Upper lobe of right lung (tissue), 1 donor: ENCODE measurements around the gene CDSN. TPM values are rescaled to one million over a fixed set of nuclear protein-coding genes. Genes with fewer than 3 reads are reported as not detected.

Experiments
- ATAC-seq: fragments of 200-7000 bp; cut with Tn5 transposase; one replicate; pipeline ENCODE4 v1.9.1; 2020; ENCODE audit warnings: mild to moderate bottlenecking, moderate library complexity
- DNase-seq: peaks from one replicate; pipeline ENCODE4 v3.0.0-alpha.2; 2020
- H3K27ac ChIP-seq: fragments of 200-600 bp; one replicate; pipeline ENCODE4 v1.8.0; 2022
- H3K27me3 ChIP-seq: fragments of 200-600 bp; one replicate; pipeline ENCODE4 v1.8.0; 2022; ENCODE audit warnings: mild to moderate bottlenecking
- H3K36me3 ChIP-seq: fragments of 200-600 bp; one replicate; pipeline ENCODE4 v1.8.0; 2022
- H3K4me1 ChIP-seq: fragments of 200-600 bp; one replicate; pipeline ENCODE4 v1.8.0; 2022
- H3K4me3 ChIP-seq: fragments of 200-600 bp; one replicate; pipeline ENCODE4 v1.8.0; 2022; ENCODE audit warnings: mild to moderate bottlenecking
- H3K9me3 ChIP-seq: fragments of 200-600 bp; one replicate; pipeline ENCODE4 v1.8.0; 2022
- CTCF ChIP-seq: fragments of 200-600 bp; IDR thresholded peaks from one replicate; pipeline ENCODE4 v1.8.0; 2022; ENCODE audit warnings: antibody characterized with exemption
- intact Hi-C: fragments of 100-400 bp; cut with DNase I; formaldehyde crosslinking; loops from one replicate; pipeline ENCODE4 v1.11.0; 2022
- total RNA-seq: library from RNA; stranded (reverse); fragmentation: NEBNext Ultra II Directional; extraction: Animal tissue kit (Norgen Biotek cat#: 25700); gene quantifications from one replicate; pipeline ENCODE4 v1.2.1, GENCODE V29; 2021
- donor health status: DM: no; HTN: yes; CAD: no; lungs with severe emphysema.

The CDSN gene
- total RNA-seq, 1 donor from 2014 or later = not detected

DNA sequence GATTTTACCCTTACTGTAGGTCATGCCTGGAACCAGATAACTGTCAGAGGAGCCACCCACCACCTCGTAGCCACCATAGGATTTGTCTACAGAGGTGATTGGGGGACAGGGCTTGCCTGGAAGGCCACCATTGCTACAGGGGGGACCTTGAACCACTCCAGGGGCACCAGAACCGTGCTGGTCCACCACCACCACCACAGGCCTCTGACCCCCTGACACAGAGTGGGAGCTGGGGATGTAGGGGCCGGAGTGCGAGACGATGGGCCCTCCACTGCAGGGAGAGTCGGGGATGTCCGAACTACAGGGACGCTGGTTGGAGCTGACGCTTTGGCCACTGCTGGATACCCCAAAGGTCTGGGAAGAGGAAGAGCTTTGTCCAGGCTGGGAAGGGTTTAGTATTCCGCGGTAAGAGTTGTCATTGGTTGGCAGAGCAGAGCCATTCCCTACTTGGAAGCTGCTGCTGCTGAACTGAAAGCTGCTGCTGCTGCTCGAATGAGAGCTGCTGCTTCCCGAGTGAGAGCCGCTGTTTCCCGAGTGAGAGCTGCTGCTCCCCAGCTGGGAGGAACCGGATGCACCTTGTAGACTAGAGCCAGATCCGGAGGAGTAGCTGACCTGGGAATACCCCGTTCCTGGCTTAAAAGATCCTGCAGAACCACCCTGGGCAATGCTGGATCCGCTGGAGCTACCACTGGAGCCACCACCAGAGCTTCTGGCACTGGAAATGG lies 3.4 kb downstream of the CDSN start:
- Histone ChIP-seq H3K36me3 (no peaks in the 10 kb centered on the region), H3K9me3 (no peaks in the 10 kb centered on the region), H3K4me1 (peaks cover 19% of the 10 kb centered on the region), H3K27me3 (no peaks in the 10 kb centered on the region), H3K27ac (no peak overlapping the region), H3K4me3 (no peak overlapping the region)
- TF ChIP-seq CTCF = no peak
- ATAC-seq (no peak), DNase-seq (no peak)
- intact Hi-C loops = no loop called here

DNA sequence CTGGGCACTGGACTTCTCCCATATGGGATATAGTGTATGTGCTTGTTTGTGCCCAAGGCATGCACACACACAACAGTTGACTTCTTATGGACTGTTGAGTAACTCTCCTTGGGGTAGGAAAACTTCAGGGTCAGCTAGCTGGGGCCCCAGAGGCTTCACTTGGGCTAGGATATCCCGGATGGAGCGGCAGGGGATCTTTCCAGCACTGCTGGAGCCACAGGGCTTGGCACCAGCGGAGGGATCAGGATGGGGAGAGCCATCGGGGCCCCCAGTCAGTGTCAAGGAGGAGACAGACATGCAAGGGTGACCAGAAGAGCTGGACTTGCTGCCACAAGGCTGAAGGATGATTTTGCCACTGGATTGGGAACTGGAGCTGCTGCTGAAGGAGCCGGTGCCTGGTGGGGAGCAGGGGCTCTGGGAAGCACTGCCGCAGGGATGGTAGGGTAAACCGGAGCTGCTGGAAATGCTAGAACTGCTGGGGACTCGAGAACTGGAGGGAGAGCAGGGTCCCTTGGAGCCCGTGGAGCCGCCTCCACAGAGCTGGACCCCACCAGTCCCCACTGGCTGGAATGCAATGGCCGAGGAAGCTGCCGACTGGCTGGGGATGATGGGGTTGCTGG lies 4.2 kb downstream of the CDSN start:
- H3K4me3 ChIP-seq = no peak overlapping the region

DNA sequence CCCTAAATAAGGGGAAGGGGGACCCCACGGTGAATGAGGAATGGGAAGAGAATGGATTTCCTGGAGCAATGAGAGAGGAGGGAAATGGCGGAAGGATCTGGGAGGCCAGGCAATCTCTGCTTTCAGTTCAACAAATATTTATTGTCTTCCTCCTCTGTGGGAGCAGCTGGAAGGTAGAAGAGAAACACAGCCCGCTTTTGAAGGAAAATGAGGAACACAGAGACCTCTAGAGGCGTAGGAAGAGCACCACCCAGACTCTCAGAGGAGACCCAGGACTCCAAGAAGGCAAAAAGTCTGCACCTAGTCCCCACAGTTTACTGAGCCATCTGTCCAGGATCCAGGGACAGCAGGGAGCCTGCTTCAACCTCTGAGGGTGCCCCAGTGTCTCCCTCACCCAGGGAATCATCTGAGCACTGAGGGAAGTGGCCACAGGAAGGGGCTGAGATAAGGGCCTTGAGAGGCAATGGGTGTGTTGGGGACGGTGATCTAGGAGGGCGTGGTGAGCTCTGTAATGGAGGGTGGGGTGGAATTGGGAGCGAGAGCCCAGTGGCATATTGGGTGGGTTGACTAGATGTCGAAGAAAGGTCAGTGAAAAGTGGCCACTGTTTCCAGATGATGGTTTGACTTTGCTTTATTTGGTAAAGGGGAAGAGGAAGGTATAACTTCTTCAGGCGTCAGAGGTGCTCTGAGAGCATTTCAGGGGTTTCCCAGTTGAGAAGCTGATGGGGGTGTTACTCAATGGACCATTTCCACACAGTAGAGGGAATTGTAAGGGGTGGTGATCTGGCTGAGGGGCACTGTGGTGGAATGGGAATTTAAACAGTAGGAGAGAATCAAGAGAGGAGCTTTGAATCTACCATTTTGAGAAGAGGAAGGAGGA lies 5.0 kb downstream of the CDSN start:
- TF ChIP-seq CTCF = peak; percentile 34
- Histone ChIP-seq H3K4me1 (peaks cover 19% of the 10 kb centered on the region), H3K4me3 (peak overlapping the region; percentile 34), H3K27ac (peak overlapping the region; percentile 74), H3K36me3 (no peaks in the 10 kb centered on the region), H3K9me3 (no peaks in the 10 kb centered on the region), H3K27me3 (no peaks in the 10 kb centered on the region)
- DNase-seq = no peak
- ATAC-seq = peak; percentile 65
- intact Hi-C loops = no loop called here

More for the DNA sequence above, 4.2 kb downstream of the CDSN start:
- Histone ChIP-seq H3K9me3 (no peaks in the 10 kb centered on the region), H3K36me3 (no peaks in the 10 kb centered on the region), H3K27me3 (no peaks in the 10 kb centered on the region), H3K4me1 (peaks cover 19% of the 10 kb centered on the region), H3K27ac (no peak overlapping the region)
- intact Hi-C loops = no loop called here
- ATAC-seq (no peak), DNase-seq (no peak)
- no peak for TF ChIP-seq CTCF

DNA sequence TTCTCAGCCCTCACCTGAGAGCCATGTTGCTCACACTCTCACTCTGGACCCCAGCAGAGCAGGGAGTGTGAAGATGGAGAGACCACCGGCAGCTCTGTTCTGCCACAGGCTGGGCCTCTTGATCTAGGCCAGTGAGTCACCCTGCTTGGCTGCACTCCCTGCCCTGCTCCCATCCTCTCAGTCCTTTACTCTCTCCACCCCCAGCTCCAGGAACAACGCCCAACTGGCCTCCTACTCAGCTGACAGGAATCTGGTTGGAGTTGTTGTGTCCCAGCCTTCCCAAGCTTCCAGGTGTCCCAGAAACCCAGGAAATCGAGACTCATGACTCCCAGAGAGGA lies 5.7 kb downstream of the CDSN start, which contains the start of gene PSORS1C1:
TSS of gene PSORS1C1 (plus strand) at position 260 of the 338 bp plus-strand sequence. CDS start 14,833 bp downstream, outside the sequence.
- Histone ChIP-seq H3K4me1 (peaks cover 19% of the 10 kb centered on the region), H3K27me3 (no peaks in the 10 kb centered on the region), H3K4me3 (peak within 1 kb of the TSS; percentile 34), H3K9me3 (no peaks in the 10 kb centered on the region), H3K36me3 (no peaks in the 10 kb centered on the region), H3K27ac (peak within 1 kb of the TSS; percentile 74)
- DNase-seq (peak; percentile 88), ATAC-seq (peak; percentile 93)
- intact Hi-C loops = no loop called here
- TF ChIP-seq CTCF = no peak

DNA sequence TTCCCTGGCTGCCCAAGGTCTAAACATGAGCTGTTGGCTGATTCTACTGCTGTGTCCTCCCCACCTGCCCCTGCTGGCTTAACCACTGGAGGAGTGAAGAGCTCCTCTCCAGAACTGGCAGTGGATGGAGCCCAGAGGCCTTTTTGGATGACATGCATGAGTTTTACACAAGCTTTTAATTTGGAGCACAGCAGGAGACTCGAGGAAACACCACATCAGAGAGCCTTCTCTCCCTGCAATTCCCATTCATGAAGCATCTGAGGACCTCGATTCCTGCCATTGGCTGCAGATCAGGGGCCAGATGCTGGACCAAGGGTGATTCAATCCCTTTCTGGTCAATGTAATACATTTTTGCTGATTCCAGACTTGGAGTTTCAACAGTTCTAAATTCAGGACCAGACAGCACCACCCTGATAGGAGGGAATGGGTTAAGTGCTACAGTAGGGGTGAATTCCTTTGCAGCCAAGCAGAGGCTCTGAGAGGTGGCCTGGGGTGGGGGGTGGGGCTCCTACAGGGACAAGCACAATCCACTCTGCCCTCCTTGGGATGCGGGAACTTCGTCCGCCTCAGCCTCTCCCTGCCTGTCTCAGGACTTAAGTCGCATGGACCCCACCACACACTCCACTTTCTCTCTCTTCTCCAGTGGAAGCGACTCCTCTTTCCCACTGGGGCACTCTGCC lies 6.2 kb downstream of the CDSN start:
- intact Hi-C loops = no loop called here
- Histone ChIP-seq H3K4me3 (no peak overlapping the region), H3K4me1 (peaks cover 19% of the 10 kb centered on the region), H3K36me3 (no peaks in the 10 kb centered on the region), H3K27ac (peak overlapping the region; percentile 74), H3K27me3 (no peaks in the 10 kb centered on the region), H3K9me3 (no peaks in the 10 kb centered on the region)
- DNase-seq (no peak), ATAC-seq (peak; percentile 34)
- TF ChIP-seq CTCF = no peak
